Thoracic aorta (tissue), 2 donors: ENCODE data around the gene RFTN1. TPM values are rescaled to one million over a fixed set of nuclear protein-coding genes. Genes with fewer than 3 reads are reported as not detected.

Experiments used
- ATAC-seq: fragments of 150-250 bp; one replicate; pipeline ENCODE4 v1.8.0; 2017; ENCODE audit warnings: low read depth; ENCODE audit not compliant: insufficient number of reproducible peaks, low FRiP score
- DNase-seq: peaks from one replicate; pipeline ENCODE4 v3.0.0-alpha.2; 2020; ENCODE audit warnings: low spot score
- H3K27ac ChIP-seq, 2 donors: fragments of 200-600 bp; sonication (generic); 1 replicate in 1 of 2; 2 replicates in 1 of 2; pipeline ENCODE4 v1.5.1; 2016; ENCODE audit warnings: mild to moderate bottlenecking in 2 of 2, moderate library complexity in 2 of 2
- H3K27me3 ChIP-seq: fragments of 200-600 bp; sonication (generic); replicated peaks from 2 replicates; pipeline ENCODE4 v1.6.0; 2016; ENCODE audit warnings: mild to moderate bottlenecking; ENCODE audit not compliant: insufficient read depth
- H3K36me3 ChIP-seq: fragments of 200-600 bp; sonication (generic); one replicate; pipeline ENCODE4 v1.5.1; 2016
- H3K4me1 ChIP-seq, 2 donors: fragments of 200-600 bp; sonication (generic); 1 replicate in 1 of 2; 2 replicates in 1 of 2; pipeline versions ENCODE4 v1.5.1 to v1.6.0; 2016; ENCODE audit warnings: low read depth in 2 of 2, mild to moderate bottlenecking in 1 of 2; ENCODE audit not compliant: control insufficient read depth in 1 of 2
- H3K4me3 ChIP-seq: fragments of 200-600 bp; sonication (generic); 2 replicates; pipeline ENCODE4 v1.5.1; 2016; ENCODE audit warnings: mild to moderate bottlenecking
- H3K9me3 ChIP-seq: fragments of 200-600 bp; sonication (generic); 2 replicates; pipeline ENCODE4 v1.5.1; 2016
- CTCF ChIP-seq: fragments of 200-600 bp; sonication (generic); IDR thresholded peaks from one replicate; pipeline ENCODE4 v1.5.1; 2019; ENCODE audit warnings: antibody characterized with exemption
- total RNA-seq, 2 donors: library from RNA; depleted of rRNA; stranded (reverse); fragments of >200 nt; gene quantifications; one replicate each; pipeline versions ENCODE4 v1.1.0 to v1.2.3, GENCODE V29; 2016

RFTN1 gene
- total RNA-seq, 2 donors from 2014 or later, result 69.7 to 108 TPM

- no peak for TF ChIP-seq CTCF
- Histone ChIP-seq H3K4me3 (no peak overlapping the region), H3K27ac (peak overlapping the region; percentile 65 to 84), H3K9me3 (no peaks in the 10 kb centered on the region), H3K27me3 (no peaks in the 10 kb centered on the region), H3K36me3 (peaks cover 3% of the 10 kb centered on the region), H3K4me1 (peaks cover 16 to 48% of the 10 kb centered on the region in 2 donors)
- DNase-seq (no peak), ATAC-seq (no peak)
Observed at GRCh38 chr3:16372362-16373292, 140.9 kb downstream of the RFTN1 start.

GRCh38 chr3:16370872-16371740, 142.4 kb downstream of the RFTN1 start:
- Histone ChIP-seq H3K4me3 (no peak overlapping the region), H3K4me1 (peaks cover 16 to 48% of the 10 kb centered on the region in 2 donors), H3K27ac (peak overlapping the region; percentile 65 to 84), H3K9me3 (no peaks in the 10 kb centered on the region), H3K36me3 (peaks cover 3% of the 10 kb centered on the region), H3K27me3 (no peaks in the 10 kb centered on the region)
- no peak for DNase-seq
- peak; percentile 54 for ATAC-seq
- TF ChIP-seq CTCF, result no peak

GRCh38 chr3:16370503-16370871, 143.0 kb downstream of the RFTN1 start:
- H3K4me1 ChIP-seq, result peaks cover 16 to 48% of the 10 kb centered on the region in 2 donors
- peaks cover 3% of the 10 kb centered on the region for H3K36me3 ChIP-seq
- H3K9me3 ChIP-seq, result no peaks in the 10 kb centered on the region
- no peak overlapping the region for H3K4me3 ChIP-seq
- peak overlapping the region; percentile 32 to 84 for H3K27ac ChIP-seq
- H3K27me3 ChIP-seq, result no peaks in the 10 kb centered on the region
- TF ChIP-seq CTCF, result no peak
- DNase-seq (no peak), ATAC-seq (no peak)

- no peak for TF ChIP-seq CTCF
- no peaks in the 10 kb centered on the region for H3K27me3 ChIP-seq
- H3K36me3 ChIP-seq, result peaks cover 3% of the 10 kb centered on the region
- H3K4me3 ChIP-seq, result no peak overlapping the region
- ATAC-seq (no peak), DNase-seq (no peak)
- peaks cover 16 to 48% of the 10 kb centered on the region in 2 donors for H3K4me1 ChIP-seq
- peak overlapping the region; percentile 32 to 84 for H3K27ac ChIP-seq
- H3K9me3 ChIP-seq, result no peaks in the 10 kb centered on the region
Observed at GRCh38 chr3:16369885-16370284, 143.6 kb downstream of the RFTN1 start.

GRCh38 chr3:16369276-16369675, 144.2 kb downstream of the RFTN1 start:
- ATAC-seq (no peak), DNase-seq (no peak)
- H3K4me3 ChIP-seq, result no peak overlapping the region
- peaks cover 3% of the 10 kb centered on the region for H3K36me3 ChIP-seq
- H3K4me1 ChIP-seq, result peaks cover 16 to 48% of the 10 kb centered on the region in 2 donors
- H3K9me3 ChIP-seq, result no peaks in the 10 kb centered on the region
- no peak for TF ChIP-seq CTCF
- no peaks in the 10 kb centered on the region for H3K27me3 ChIP-seq
- no peak overlapping the region for H3K27ac ChIP-seq
